GM19463 (cell line): ENCODE data around the gene SPATA1.
"Not testable (repeated sequence)": the region's sequence is repeated elsewhere in the genome, so short reads cannot be mapped to it uniquely, and the experiment has no call there.

Experiments used
- ATAC-seq: cut with Tn5 transposase; IDR thresholded peaks from one replicate; pipeline ENCODE4 v1.9.1; 2021; ENCODE audit warnings: mild to moderate bottlenecking, moderate library complexity; ENCODE audit not compliant: unreplicated experiment

SPATA1 gene

GRCh38 chr1:84506002-84506728, at the start of gene SPATA1, which contains the start of gene GNG5:
Gene SPATA1 (plus strand): TSS chr1:84506386. CDS start chr1:84516360, 9,974 bp downstream.
Gene GNG5 (minus strand): TSS chr1:84506581. CDS start chr1:84506091, 490 bp downstream.
- peak; percentile 78 for ATAC-seq

- ATAC-seq = no peak
These were observed 44.1 kb upstream of the SPATA1 start for GRCh38 chr1:84462118-84462517.

GRCh38 chr1:84467298-84467697, 38.9 kb upstream of the SPATA1 start:
- no peak for ATAC-seq

GRCh38 chr1:84476225-84476624, 30.0 kb upstream of the SPATA1 start:
- ATAC-seq = no peak

GRCh38 chr1:84478876-84479868, 27.0 kb upstream of the SPATA1 start, which contains the start of gene RPF1:
Gene RPF1 (plus strand): TSS chr1:84479266. CDS start chr1:84479282, 16 bp downstream.
- ATAC-seq = peak; percentile 96

GRCh38 chr1:84479998-84480397, 26.2 kb upstream of the SPATA1 start:
- ATAC-seq = no peak

- ATAC-seq = no peak
These were observed 25.5 kb upstream of the SPATA1 start for GRCh38 chr1:84480650-84481049.

GRCh38 chr1:84481317-84481716, 24.9 kb upstream of the SPATA1 start:
- ATAC-seq = no peak

GRCh38 chr1:84488107-84488506, 18.1 kb upstream of the SPATA1 start:
- no peak for ATAC-seq

- no peak for ATAC-seq
These were observed 16.4 kb upstream of the SPATA1 start for GRCh38 chr1:84489766-84490165.

GRCh38 chr1:84492726-84493125, 13.5 kb upstream of the SPATA1 start:
- ATAC-seq = no peak

GRCh38 chr1:84493747-84494146, 12.4 kb upstream of the SPATA1 start:
- peak; percentile 50 for ATAC-seq

GRCh38 chr1:84496498-84496897, 9.7 kb upstream of the SPATA1 start:
- ATAC-seq = no peak

- ATAC-seq = no peak
These were observed 8.4 kb upstream of the SPATA1 start for GRCh38 chr1:84497631-84498275.

GRCh38 chr1:84502927-84503326, 3.3 kb upstream of the SPATA1 start:
- ATAC-seq = no peak

- no peak for ATAC-seq
These were observed 1.4 kb upstream of the SPATA1 start for GRCh38 chr1:84504580-84505492.

GRCh38 chr1:84505493-84506001, 639 bp upstream of the SPATA1 start:
- ATAC-seq = peak; percentile 28

- no peak for ATAC-seq
These were observed 705 bp downstream of the SPATA1 start for GRCh38 chr1:84506729-84507453.

- ATAC-seq = not testable (repeated sequence)
These were observed 1.7 kb downstream of the SPATA1 start for GRCh38 chr1:84507887-84508286.
